NCI-H345 (cell line): ENCODE data around the gene ISG20.
"Not testable (repeated sequence)": the region's sequence is repeated elsewhere in the genome, so short reads cannot be mapped to it uniquely, and the experiment has no call there.

Experiments used
- DNase-seq: peaks from one replicate; lab custom pipeline; 2025; lab: John Stamatoyannopoulos, UW

The ISG20 gene

DNA sequence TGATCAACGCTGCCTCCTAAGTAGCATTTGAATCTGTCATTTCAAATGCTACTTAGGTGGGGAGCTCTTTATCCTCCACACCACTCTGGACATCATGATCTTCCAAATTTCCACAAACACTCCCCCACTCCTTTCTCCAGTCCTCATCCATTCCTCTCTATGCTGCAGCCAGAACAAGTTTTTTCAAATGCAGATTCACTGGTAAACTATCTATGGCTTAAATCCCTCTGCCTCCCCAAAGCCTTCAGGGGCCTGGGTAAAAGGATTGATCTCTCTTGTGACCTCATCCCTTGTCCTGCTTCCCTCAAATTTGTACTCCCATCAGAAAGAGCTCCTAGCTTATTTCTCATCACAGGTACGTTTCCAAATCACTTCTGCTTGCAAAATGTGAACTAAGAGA, 19.0 kb upstream of the ISG20 start:
- DNase-seq = no peak

DNA sequence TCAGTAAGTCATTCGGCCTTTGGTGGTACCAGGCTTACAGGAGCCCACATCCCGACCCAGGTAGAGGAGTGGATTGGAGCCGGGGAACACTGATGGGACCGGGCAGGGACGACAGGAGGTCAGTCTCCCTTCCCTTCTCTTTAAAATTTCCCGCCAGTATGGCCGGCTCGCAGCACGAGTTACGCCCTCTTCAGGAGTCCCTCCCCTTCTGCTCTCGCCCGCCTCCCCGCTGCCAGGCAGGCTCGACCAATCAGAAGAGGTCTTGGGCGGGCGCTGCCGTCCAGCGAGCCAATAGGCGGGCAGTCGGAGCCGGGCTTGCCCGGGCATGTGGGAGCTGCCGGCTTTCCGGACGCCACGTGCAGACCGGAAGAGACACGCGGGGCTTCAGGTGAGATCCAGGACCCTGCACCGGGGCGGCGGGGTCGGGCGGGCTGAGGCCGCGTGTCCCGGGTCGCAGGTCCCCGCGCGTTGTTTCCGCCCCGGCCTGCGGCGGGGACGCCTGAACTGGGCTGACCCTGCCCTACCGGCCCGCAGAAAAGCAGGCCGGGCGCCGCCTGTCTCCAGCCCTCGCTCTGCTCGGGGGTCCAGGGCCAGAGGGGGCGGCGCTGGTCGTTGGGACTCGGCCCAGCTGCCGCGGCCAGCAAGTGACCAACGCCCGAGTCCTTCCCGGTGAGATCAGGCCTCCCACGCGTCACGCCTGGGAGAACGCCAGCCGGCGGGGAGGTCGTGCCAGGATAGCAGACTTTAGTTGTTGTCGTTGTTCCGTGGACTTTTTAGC, 17.6 kb upstream of the ISG20 start, which contains the start of gene AEN:
AEN (plus strand) TSS at position 346 of the 778 bp plus-strand sequence. CDS start 4,870 bp downstream, outside the sequence.
- peak; percentile 93 for DNase-seq

DNA sequence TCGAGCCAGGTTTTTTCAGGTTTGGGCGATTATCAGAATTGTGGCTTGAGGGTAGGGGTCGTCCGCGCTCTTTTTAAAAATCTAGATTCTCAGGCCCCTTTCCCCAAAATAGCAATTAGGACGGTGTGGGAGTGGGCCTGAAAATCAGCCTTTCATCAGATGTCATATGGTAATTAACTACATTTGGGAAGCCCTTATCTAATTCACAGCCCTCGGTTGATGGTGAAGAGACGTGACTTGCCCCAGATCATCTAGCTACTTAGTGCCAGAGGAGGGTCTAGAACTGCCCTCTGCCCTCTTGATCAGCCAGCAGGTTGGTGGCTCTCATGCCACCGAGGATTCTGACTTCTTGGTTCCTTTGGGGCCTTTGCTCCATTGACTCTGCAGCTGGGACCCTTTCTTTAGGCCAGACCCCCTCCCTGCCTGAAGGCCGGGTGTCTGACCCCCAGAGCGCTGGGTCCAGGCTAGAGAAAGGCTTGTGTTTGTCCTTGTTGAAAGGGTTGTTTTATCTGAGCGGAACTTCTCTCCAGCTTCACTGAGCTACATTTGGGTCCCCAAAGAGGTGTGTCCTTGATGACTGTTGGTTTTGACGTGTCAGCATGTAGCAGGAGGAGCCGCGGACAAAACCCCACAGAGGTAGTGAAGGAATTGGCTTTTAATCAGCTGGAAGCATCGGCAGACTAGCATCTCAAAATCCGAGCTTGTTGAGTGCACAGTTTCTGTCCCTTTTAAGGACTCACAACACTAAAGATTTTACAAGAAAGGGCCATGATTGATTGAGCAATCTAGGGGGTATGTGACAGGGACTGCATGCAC, 16.8 kb upstream of the ISG20 start:
- no peak for DNase-seq

DNA sequence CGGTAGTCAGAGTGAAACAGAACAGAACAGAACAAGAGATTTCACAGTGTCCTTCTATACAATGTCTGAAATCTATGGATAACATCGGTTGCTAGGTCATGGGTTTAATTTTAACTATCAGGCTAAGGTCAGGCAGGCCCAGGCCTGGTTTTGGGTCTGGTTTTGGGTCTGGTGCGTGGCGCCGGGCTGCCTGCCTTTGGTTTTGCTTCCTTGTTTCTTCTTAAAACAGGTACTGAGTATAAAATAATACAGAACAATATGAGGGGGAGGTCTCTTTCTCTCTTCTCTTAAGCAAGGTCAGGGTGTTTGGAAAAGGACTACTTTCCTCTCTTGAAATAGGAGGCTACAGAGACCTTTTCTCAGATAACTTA, 16.2 kb upstream of the ISG20 start:
- no peak for DNase-seq

DNA sequence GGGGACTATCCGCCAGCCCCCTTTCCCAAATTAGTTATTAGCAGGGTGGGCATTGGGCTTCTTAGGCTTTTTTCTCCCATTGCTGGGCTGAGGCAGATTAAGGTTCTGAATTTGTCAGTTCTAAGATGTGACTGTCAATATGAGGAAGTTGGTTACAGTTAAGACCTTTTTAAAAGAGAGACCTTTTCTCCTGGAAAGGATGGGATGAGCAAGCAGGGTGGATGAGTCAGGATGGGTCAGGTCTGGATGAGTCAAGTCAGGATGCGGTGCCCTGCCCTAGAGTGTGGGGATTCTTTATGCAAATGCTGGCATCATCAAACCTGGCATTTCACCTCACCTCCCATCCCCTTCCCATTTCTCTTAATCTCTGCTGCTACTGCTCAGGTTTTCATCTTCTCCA, 15.8 kb upstream of the ISG20 start:
- DNase-seq = no peak

DNA sequence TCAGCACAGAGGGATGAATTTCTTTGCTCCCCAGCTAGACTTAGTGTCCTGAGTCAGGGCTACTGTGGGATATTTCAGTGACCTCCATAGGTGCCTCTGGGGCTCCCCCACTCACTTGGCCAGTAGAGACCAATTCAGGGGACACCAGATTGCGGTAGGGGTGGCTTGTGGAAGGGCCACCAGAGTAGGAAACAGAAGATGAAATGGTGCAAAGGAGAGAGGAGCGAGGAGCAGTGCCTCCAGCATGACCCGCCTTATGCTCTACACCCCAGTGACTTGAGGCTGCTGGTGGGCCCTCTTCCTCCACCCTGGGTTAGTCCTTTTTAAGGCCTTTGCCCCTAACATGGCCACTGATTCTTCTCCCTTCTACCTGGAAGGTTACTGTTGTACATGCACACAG, 15.2 kb upstream of the ISG20 start:
- no peak for DNase-seq

DNA sequence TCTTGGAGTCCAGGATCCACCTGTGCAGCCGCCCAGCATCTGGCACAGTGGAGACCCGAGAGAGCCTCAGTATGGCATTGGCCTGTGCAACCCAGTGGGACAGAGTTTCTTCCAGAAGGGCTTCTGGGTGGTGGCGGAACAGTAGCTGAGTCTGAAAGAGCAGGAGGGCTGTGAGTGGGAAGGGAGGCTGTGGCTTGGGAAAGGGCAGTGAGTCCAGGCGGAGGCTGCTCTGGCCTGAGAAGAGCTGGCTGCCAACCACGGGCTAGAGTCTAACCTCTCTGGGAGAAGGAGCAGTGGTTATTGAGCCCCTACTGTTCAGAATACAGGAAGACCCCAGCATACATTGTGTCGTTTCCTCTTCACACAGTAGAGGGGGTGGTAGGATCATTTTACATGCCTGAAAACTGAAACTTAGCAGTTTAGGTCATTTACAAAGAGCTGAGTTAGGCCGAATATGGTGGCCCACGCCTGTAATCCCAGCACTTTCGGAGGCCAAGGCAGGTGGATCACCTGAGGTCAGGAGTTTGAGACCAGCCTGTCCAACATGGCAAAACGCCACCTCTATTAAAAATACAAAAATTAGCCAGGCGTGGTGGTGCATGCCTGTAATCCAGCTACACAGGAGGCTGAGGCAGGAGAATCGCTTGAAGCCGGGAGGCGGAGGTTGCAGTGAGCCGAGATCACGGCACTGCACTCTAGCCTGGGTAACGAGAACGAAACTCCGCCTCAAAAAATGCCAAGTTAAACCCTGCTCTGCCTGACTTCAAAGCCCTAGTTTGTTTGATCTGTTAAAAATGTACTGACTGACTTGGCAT, 14.5 kb upstream of the ISG20 start:
- no peak for DNase-seq

DNA sequence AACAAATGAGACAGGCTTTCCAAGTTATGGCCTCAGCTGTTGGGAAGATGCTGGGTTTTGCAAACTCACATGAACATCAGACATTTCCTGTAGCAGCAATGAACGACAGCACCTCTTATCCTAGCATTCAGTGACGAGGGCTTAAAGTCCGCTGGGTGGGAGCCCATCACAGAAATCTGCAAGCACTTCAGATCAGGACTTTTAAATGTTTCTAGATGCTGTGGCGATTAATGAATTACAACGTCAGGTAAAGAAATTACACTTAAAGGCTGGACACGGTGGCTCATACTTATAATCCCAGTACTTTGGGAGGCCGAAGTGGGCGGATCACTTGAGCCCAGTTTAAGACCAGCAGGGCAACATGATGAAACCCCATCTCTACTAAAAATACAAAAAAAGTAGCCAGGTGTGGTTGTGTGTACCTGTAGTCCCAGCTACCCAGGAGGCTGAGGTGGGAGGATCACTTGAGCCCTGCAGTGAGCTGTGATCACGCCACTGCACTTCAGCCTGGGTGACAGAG, 13.8 kb upstream of the ISG20 start:
- DNase-seq = no peak

DNA sequence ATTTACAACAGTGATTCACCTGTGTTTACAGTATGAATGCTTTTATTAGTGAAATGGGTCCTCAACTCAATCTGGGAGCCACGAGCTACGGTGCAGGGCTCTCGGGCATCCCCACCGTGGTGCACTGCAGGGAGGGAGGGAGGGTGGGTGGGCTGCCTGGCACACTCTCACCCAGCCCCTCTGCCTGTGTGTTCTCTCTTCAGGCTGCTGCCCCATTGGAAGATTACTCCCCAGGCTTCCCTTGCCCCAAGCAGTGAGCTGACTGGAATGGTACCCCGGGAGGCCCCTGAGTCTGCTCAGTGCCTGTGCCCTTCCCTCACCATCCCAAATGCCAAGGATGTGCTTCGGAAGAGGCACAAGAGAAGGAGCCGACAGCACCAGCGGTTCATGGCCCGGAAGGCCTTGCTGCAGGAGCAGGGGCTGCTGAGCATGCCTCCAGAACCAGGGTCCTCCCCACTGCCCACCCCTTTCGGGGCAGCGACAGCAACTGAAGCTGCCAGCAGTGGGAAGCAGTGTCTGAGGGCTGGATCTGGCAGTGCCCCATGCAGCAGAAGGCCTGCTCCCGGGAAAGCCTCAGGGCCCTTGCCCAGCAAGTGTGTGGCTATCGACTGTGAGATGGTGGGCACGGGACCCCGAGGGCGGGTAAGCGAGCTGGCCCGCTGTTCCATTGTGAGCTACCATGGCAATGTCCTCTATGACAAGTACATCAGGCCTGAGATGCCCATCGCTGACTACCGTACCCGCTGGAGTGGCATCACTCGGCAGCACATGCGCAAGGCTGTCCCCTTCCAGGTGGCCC, 12.7 kb upstream of the ISG20 start:
- DNase-seq = no peak

DNA sequence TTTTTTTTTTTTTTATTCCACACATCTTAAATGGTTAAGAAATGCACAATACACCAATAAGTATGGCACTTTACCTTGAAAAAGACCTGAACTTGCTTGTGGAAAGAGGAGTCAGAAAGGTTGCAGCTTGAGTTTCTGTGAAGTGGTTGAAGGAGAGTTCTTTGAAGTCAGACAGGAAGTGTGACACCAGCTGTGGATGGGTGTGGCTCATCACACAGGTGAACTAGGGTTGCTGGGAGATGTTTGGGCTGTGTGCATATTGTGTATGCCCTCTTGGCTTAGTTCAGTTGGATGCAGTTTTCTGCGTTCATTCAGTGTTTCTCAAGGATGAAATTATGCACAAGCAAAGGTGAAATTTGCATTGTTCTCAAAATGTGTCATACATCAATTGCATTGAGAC, 11.4 kb upstream of the ISG20 start:
- no peak for DNase-seq

DNA sequence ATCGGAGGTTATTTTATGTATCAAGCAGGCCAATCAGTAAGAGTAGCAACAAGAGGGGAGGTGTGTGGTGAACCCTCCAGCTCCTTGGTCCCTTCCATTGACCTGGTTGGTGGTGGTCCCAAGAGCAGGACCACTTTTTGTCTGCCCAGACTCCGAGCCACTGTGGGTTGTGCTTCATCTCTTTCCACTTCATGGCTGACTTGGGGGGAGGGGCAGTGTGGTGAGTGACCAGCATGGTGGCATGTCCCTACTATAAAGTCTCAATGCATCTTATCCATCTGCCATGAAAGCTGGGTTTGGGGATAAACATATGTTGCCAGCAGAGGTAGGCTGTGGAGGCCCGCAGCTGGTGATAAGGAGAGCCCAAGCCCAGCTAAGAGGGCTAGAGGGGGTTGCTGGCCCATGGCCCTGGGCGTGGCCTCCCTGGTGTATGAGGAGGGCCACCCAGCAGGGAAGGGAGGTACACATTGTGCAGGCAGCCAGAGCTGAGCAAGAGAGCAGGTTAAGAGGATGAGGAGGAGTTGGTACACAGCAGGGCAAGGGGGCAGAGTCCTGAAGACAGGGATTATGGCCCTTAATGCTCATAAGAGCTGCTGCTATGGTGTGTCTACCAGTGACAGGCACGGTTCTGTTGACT, 10.7 kb upstream of the ISG20 start:
- DNase-seq = no peak

DNA sequence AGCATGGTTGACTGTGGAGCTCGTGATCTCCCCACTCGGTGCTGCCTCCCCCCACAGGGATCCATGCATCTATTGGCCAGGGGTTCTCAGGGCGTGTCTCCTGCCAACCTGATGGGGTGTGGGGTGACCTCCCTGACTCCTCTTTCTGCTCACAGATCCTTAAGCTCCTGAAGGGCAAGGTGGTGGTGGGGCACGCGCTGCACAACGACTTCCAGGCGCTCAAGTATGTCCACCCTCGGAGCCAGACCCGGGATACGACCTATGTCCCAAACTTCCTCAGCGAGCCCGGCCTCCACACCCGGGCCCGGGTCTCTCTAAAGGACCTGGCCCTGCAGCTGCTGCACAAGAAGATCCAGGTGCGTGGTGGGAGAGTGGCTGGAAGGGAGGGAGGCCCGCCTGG, 9.7 kb upstream of the ISG20 start:
- DNase-seq = no peak

DNA sequence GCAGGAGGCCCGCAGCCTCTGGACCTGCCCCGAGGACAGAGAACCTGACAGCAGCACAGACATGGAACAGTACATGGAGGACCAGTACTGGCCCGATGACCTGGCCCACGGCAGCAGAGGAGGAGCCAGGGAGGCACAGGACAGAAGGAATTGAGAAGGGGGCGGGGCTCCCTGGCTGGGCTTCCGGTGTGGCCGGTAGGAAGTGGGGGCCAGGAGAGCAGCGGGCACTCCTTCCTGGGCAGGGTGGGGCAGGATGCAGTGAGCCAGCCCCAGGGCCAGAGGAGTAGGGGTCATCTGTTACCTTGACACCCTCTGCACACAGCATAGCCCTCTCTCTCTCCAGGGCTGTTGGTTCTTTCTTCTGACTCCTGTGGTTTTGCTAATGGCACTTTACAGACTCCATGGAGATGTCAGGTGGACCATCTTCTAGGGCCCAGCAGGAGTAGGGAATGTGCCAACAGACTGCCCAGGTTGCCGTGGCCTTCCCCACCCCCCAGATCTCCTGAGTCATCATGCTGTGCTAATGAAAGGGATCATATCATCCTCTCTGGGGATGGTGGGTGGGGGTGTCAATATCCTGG, 8.6 kb upstream of the ISG20 start:
- peak; percentile 54 for DNase-seq

DNA sequence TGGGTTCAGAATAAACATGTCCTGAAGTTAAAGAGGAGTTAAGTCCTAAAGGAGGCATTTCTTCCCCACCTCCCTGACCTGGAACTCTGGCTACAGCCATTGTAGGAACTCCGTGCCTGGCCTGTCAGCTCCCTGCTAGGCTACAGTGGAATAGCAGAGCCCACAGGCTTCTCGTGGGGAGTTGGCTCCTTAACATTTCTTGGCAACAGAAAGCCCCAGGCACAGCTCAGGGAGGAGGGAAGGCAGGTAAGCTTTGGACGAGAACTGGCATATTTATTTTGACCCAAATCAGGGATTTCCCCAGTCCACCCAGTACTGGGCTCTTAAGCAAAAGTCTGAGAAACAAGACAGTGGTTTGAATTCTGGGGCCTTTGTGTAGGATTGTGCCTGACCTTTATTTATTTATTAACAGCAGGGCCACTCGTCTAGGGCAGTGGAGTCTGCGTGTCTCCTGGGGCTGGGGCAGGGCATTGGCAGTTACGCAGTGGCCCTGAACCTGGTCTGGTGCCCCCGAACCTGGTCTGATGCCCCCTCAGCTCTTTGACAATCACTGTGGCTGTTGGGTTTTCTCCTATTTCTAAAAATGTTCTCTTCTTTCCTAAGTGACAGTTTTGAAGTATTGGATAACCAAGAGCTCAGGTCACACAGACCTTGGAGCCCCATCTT, 7.9 kb upstream of the ISG20 start:
- DNase-seq = no peak

DNA sequence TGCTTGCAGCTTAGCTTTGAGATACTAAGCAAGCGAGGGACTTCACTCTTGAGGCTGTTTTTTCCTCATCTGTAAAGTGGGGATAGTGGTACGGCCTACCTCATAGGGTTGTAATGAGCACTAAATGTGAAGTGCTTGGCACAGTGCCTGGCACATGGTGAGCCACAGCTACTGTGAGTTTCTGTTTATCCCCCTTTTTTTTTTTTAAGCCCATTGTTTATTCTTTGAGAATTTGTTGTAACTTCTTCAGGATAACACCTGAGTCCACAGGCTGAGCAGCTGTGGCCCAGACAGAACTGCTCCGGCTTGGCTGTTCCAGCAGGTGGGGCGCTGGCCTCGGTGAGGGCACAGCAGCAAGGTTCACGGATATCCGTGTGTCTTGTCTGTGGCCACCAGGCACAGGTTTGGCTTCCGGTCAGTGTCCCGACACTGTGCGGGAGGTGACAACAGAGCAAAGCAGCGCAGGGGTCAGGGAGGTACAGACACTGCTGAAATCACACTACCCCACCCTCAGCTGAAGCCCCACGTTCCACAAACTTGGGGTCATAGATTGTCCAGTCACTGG, 7.3 kb upstream of the ISG20 start:
- peak; percentile 15 for DNase-seq

DNA sequence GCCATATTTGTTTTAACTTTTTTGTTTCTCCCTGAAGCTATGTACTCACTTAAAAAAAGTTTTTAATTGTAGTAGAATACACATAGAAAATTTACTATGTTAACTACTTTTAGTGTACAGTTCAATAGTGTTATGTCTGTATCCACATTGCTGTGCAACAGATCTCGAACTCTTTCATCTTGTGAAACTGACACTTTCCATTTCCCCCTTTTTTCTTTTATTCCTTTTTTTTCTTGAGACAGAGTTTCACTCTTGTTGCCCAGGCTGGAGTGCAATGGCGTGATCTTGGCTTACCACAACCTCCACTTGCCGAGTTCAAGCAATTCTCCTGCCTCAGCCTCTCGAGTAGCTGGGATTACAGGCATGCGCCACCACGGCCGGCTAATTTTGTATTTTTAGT, 6.0 kb upstream of the ISG20 start:
- not testable (repeated sequence) for DNase-seq

DNA sequence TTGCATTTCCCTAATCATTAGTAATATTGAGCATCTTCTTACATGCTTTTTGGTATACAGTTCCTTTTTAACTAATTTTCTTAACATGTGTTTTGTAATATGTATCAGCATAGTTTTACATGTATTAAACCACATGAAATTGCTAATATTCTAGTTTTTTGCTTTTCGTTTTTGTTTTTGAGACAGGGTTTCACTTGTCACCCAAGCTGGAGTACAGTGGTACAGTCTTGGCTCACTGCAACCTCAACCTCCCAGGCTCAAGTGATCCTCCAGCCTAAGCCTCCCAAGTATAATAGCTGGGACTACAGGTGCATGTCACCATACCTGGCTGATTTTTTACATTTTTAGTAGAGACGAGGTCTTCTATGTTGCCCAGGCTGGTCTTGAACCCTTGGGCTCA, 4.4 kb upstream of the ISG20 start:
- no peak for DNase-seq

DNA sequence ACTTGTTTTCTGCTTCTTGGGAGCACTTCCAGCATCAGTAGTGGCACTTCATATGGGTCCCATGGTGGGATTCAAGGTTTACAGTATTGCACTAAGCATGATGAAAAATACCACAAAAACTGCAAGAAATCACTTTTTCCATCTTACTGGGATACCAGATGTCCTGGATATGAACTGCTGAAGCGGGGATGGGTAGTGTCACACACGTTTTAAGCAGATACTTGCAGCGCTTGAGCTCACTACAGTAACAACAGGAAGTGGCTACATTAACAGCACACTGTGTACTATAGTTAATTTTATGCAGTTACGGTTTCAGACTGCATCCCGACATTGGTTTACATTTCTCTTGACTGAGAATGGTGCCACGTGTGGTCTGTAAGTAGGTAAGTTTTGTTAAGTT, 3.5 kb upstream of the ISG20 start:
- no peak for DNase-seq

DNA sequence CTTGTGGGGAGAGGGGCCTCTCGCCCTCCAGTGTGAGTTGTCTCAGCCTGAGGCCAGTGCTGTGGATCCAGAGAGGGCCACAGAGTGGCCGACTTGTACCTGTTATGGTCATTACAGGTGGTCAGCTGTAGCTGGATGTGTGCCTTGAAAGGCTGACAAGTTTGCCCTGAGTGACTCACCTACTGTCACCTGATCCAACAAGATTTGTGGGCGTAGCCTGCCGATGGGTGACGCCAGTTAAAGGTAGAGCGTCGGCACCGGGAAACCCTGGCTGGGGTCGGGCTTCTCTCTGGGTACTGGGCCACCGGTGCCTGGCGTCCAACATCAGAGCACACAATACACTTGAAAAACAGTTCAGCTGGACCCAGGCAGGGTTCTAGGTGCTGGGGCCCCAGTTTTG, 2.8 kb upstream of the ISG20 start:
- no peak for DNase-seq

DNA sequence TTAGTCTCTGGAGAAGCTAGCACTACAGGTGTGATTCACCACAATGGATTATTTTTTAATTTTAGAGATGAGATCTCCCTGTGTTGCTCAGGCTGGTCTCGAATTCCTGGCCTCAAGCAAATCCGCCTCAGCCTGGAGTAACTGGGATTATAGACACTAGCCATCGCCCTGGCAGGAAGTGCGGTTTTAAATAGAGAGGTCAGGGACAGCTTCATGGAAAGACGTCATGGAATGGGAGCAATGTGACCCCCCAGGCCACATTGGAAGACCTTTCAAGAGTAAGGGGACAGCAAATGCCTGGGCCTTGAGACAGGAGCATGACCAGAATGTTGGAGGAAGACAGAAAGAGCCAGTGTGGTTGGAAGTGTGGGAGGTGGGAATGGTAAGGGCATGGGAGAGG, 2.2 kb upstream of the ISG20 start:
- DNase-seq = no peak
